B cell (primary cell): ENCODE results near the gene DDX10. TPM values are rescaled to one million over a fixed set of nuclear protein-coding genes. Genes with fewer than 3 reads are reported as not detected.

Experiments used
- ATAC-seq: fragments of 200-7000 bp; cut with Tn5 transposase; one replicate; pipeline ENCODE4 v1.10.0; 2021; ENCODE audit warnings: low read depth, mild to moderate bottlenecking, moderate number of reproducible peaks, moderate library complexity
- CTCF ChIA-PET: fragments of 350-600 bp; sonication (Branson Sonifier 250); formaldehyde crosslinking; loops from one replicate; lab custom pipeline; 2021; ENCODE audit warnings: antibody characterized with exemption, inconsistent platforms; lab: Charles Lee
- POLR2A ChIA-PET: fragments of 350-600 bp; sonication (Branson Sonifier 250); formaldehyde crosslinking; loops from one replicate; lab custom pipeline; 2021; ENCODE audit warnings: antibody characterized with exemption; lab: Charles Lee
- DNase-seq: peaks from one replicate; pipeline ENCODE4 v3.0.0; 2013
- H2AFZ ChIP-seq: 2 replicates; pipeline ENCODE4 v1.6.1; 2012; ENCODE audit warnings: mild to moderate bottlenecking, low read depth, low read length; ENCODE audit not compliant: insufficient read depth, poor library complexity, severe bottlenecking
- H3K27ac ChIP-seq, 2 donors: 1 replicate in 1 of 2; 2 replicates in 1 of 2; pipeline ENCODE4 v1.5.1; 2012 to 2013; ENCODE audit warnings: low read length in 2 of 2, mild to moderate bottlenecking in 2 of 2, moderate library complexity in 1 of 2
- H3K27me3 ChIP-seq, 4 experiments: fragments of 200-600 bp in 1 of 4; sonication (generic) in 1 of 4; replicated peaks in 1 of 4; 1 replicate in 2 of 4; 2 replicates in 2 of 4; pipeline versions ENCODE4 v1.6.1 to v1.7.0; 2013 to 2016; ENCODE audit warnings: low read length in 3 of 4, mild to moderate bottlenecking in 2 of 4, mixed read lengths in 1 of 4, moderate library complexity in 1 of 4; ENCODE audit not compliant: insufficient read depth in 4 of 4, control insufficient read depth in 3 of 4; ENCODE audit errors: control extremely low read depth in 1 of 4
- H3K36me3 ChIP-seq, 2 experiments: replicated peaks in 1 of 2; 1 replicate in 1 of 2; 2 replicates in 1 of 2; pipeline versions ENCODE4 v1.6.1 to v1.7.1; 2013; ENCODE audit warnings: low read length in 1 of 2; ENCODE audit not compliant: insufficient read depth in 2 of 2, control insufficient read depth in 1 of 2; ENCODE audit errors: control extremely low read depth in 1 of 2, extremely low read depth in 1 of 2
- H3K4me1 ChIP-seq, 2 donors: fragments of 200-600 bp in 1 of 2; sonication (generic) in 1 of 2; 1 replicate in 1 of 2; 2 replicates in 1 of 2; pipeline versions ENCODE4 v1.5.1 to v1.6.1; 2013 to 2017; ENCODE audit warnings: low read length in 2 of 2; ENCODE audit not compliant: control insufficient read depth in 2 of 2, insufficient read depth in 2 of 2
- H3K4me2 ChIP-seq: replicated peaks from 2 replicates; pipeline ENCODE3; 2012; ENCODE audit warnings: mild to moderate bottlenecking, low read depth, low read length; ENCODE audit not compliant: poor library complexity, severe bottlenecking
- H3K4me3 ChIP-seq, 5 experiments: fragments of 200-600 bp in 1 of 5; sonication (generic) in 1 of 5; 1 replicate in 3 of 5; 2 replicates in 2 of 5; pipeline versions ENCODE4 v1.5.1 to v1.7.0; 2011 to 2016; ENCODE audit warnings: low read length in 4 of 5, mild to moderate bottlenecking in 4 of 5, low read depth in 2 of 5, control low read depth in 1 of 5, moderate library complexity in 1 of 5; ENCODE audit not compliant: insufficient read depth in 1 of 5; ENCODE audit errors: control extremely low read depth in 1 of 5, extremely low read depth in 1 of 5
- H3K79me2 ChIP-seq: fragments of 200-600 bp; sonication (generic); one replicate; pipeline ENCODE4 v1.6.0; 2016; ENCODE audit warnings: low read length; ENCODE audit not compliant: control insufficient read depth, insufficient read depth
- H3K9ac ChIP-seq: fragments of 200-600 bp; sonication (generic); 2 replicates; pipeline ENCODE4 v1.6.1; 2017; ENCODE audit warnings: mild to moderate bottlenecking, low read length, moderate library complexity
- H3K9me3 ChIP-seq, 3 donors: one replicate each; pipeline versions ENCODE4 v1.6.1 to v1.7.1; 2013; ENCODE audit warnings: low read length in 2 of 3; ENCODE audit not compliant: control insufficient read depth in 2 of 3, insufficient read depth in 1 of 3; ENCODE audit errors: control extremely low read depth in 1 of 3
- H4K20me1 ChIP-seq: 2 replicates; pipeline ENCODE4 v1.6.0; 2012; ENCODE audit warnings: mild to moderate bottlenecking, low read length; ENCODE audit not compliant: insufficient read depth, control insufficient read depth, poor library complexity, severe bottlenecking
- H3K27ac Mint-ChIP-seq: one replicate; pipeline ENCODE4 v1.8.0; 2021; ENCODE audit warnings: mixed read lengths
- H3K27me3 Mint-ChIP-seq: one replicate; pipeline ENCODE4 v1.8.0; 2021; ENCODE audit warnings: mixed read lengths
- H3K4me1 Mint-ChIP-seq: one replicate; pipeline ENCODE4 v1.8.0; 2021; ENCODE audit warnings: mixed read lengths
- H3K4me3 Mint-ChIP-seq: one replicate; pipeline ENCODE4 v1.8.0; 2021; ENCODE audit warnings: mixed read lengths
- H3K9me3 Mint-ChIP-seq: one replicate; pipeline ENCODE4 v1.8.0; 2022; ENCODE audit warnings: mixed read lengths; ENCODE audit not compliant: insufficient read depth
- CTCF ChIP-seq: fragments of 200-600 bp; IDR thresholded peaks from one replicate; pipeline ENCODE4 v1.8.0; 2022; ENCODE audit warnings: antibody characterized with exemption, mild to moderate bottlenecking
- EZH2 ChIP-seq: IDR thresholded peaks from 2 replicates; pipeline ENCODE4 v1.6.1; 2012; ENCODE audit warnings: borderline replicate concordance, low read depth, mild to moderate bottlenecking, moderate library complexity, low read length; ENCODE audit not compliant: insufficient read depth, poor library complexity, severe bottlenecking
- WGBS: methylation state at CpG from one replicate; pipeline ENCODE4 v1.1.5; 2013; ENCODE audit warnings: missing lambda C conversion rate; ENCODE audit not compliant: insufficient coverage; 5-methylcytosine and 5-hydroxymethylcytosine counted together
- intact Hi-C: fragments of 100-400 bp; cut with micrococcal nuclease; formaldehyde crosslinking; loops from one replicate; pipeline ENCODE4 v1.10.0; 2022
- polyA plus RNA-seq: library from polyadenylated mRNA; depleted of rRNA; stranded (reverse); fragments of >200 nt; gene quantifications from 2 replicates; pipeline ENCODE4 v1.2.3, GENCODE V29; 2012
- total RNA-seq, 2 donors: library from RNA; stranded (reverse); fragments of 120-200 nt in 1 of 2; gene quantifications; 1 replicate in 1 of 2; 2 replicates in 1 of 2; pipeline versions ENCODE4 v1.2.3 to v1.2.4, GENCODE V29; 2013 to 2022

DDX10 gene
- total and polyA plus RNA-seq, 2 donors (not counting 1 experiment from before 2014, with no cell fraction given): 15.6 to 30.6 TPM

- Histone ChIP-seq H3K79me2 (no peaks in the 10 kb centered on the region), H3K27ac (no peak overlapping the region), H4K20me1 (no peaks in the 10 kb centered on the region), H3K9ac (no peak overlapping the region), H2AFZ (no peak overlapping the region), H3K9me3 (peaks cover 0 to 2% (median 0%) of the 10 kb centered on the region in 3 donors), H3K27me3 (no peaks in the 10 kb centered on the region), H3K4me3 (no peak overlapping the region), H3K4me2 (no peak overlapping the region), H3K4me1 (no peaks in the 10 kb centered on the region), H3K36me3 (no peaks in the 10 kb centered on the region)
- H3K4me3 Mint-ChIP-seq: no peak overlapping the region
- POLR2A ChIA-PET: no interaction called here
- DNase-seq (no peak), ATAC-seq (no peak)
- H3K27me3 Mint-ChIP-seq: no peaks in the 10 kb centered on the region
- intact Hi-C loops: no loop called here
- H3K27ac Mint-ChIP-seq: no peak overlapping the region
- WGBS: no CpG with 5 or more reads among the region's 3 CpGs
- no peaks in the 10 kb centered on the region for H3K9me3 Mint-ChIP-seq
- TF ChIP-seq CTCF (no peak), EZH2 (no peak)
- CTCF ChIA-PET: no interaction called here
- H3K4me1 Mint-ChIP-seq: no peaks in the 10 kb centered on the region
Observed at GRCh38 chr11:108768370-108768769, 103.5 kb downstream of the DDX10 start.

GRCh38 chr11:108768964-108769363, 104.1 kb downstream of the DDX10 start:
- POLR2A ChIA-PET: no interaction called here
- H3K4me3 Mint-ChIP-seq: no peak overlapping the region
- CTCF ChIA-PET: no interaction called here

More at GRCh38 chr11:108768964-108769363, 104.1 kb downstream of the DDX10 start:
- no peaks in the 10 kb centered on the region for H3K27me3 ChIP-seq
- TF ChIP-seq EZH2 (no peak), CTCF (no peak)
- Mint-ChIP-seq H3K4me1 (no peaks in the 10 kb centered on the region), H3K27me3 (no peaks in the 10 kb centered on the region), H3K27ac (no peak overlapping the region), H3K9me3 (no peaks in the 10 kb centered on the region)
- no peak overlapping the region for H3K4me3 ChIP-seq
- no peaks in the 10 kb centered on the region for H3K4me1 ChIP-seq
- no peaks in the 10 kb centered on the region for H4K20me1 ChIP-seq
- H3K9ac ChIP-seq: no peak overlapping the region
- no peak overlapping the region for H2AFZ ChIP-seq
- H3K27ac ChIP-seq: no peak overlapping the region
- DNase-seq: no peak
- intact Hi-C loops: no loop called here
- no peak overlapping the region for H3K4me2 ChIP-seq
- H3K79me2 ChIP-seq: peaks cover 2% of the 10 kb centered on the region
- WGBS: no CpG with 5 or more reads among the region's 1 CpG
- peaks cover 0 to 2% (median 0%) of the 10 kb centered on the region in 3 donors for H3K9me3 ChIP-seq
- no peaks in the 10 kb centered on the region for H3K36me3 ChIP-seq
- no peak for ATAC-seq
